ENCODE results near the gene CA10.

DNA sequence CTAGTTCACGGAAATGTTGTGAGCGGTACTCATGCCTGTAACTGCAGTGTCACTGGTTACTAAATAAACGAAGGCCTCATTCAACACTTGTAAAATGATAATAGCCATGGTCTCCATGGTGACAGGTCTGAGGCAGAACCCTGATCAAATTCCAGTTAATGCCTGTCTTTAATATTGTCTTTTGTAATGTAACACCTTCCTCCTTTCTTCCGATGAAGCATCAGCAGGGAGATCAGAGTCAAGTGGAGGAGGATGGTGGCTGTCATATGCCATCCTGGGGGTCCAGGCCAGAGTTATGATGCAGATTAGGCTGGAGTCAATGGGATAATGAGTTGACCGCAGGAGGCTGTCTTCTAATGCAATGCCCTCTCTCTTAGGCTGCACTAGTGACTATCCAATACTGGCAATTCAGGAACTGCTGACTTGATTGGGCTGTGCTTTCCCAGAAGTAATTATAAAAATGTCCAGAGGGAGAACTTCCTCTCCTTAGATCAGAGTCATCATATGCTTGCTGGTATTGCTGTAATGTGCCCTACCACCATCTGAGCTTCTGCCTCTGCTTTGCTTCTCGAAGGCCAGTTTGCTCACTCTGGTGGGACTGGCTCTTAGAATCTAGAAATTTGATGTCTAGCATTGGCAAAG lies 419.1 kb downstream of the CA10 start:
- no peak for TF ChIP-seq YY1 (IDR thresholded peaks at IDR 0.05; ENCODE audit: insufficient read depth, insufficient read length)
- no peak for TF ChIP-seq ZNF274 (IDR thresholded peaks at IDR 0.05; ENCODE audit: low read depth, low read length)
